ENCODE data around the gene ATP9A. TPM values are rescaled to one million over a fixed set of nuclear protein-coding genes. Genes with fewer than 3 reads are reported as not detected.
"Not testable (repeated sequence)": the region's sequence is repeated elsewhere in the genome, so short reads cannot be mapped to it uniquely, and the experiment has no call there.

ATP9A gene
- total RNA-seq, 2 experiments from 2014 or later, result 0.21 to 0.50 TPM

DNA sequence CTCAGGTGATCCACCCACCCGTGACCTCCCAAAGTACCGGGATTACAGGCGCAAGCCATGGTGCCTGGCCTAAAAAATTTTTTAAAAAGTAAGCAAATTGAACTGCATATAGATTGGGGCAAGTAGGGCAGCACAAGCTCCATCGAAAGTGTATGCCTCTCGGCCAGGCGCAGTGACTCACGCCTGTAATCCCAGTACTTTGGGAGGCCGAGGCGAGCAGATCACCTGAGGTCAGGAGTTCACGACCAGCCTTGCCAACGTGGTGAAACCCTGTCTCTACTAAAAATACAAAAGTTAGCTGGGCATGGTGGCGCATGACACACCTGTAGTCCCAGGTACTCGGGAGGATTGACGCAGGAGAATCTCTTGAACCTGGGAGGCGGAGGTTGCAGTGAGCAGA is 29.9 kb downstream of the ATP9A start:
- POLR2A ChIA-PET; H3K4me3 Mint-ChIP-seq; H3K27ac Mint-ChIP-seq; H3K36me3 Mint-ChIP-seq (ENCODE audit: low read depth); H3K9me3 Mint-ChIP-seq; DNase-seq; H3K4me1 Mint-ChIP-seq; H3K27me3 Mint-ChIP-seq: not testable (repeated sequence)
- CTCF ChIA-PET, result interaction anchor here (0.7 kb wide), 2 partner anchors 301 to 611 kb away, joined by 3 read pairs; no protein-coding TSS in a partner anchor

DNA sequence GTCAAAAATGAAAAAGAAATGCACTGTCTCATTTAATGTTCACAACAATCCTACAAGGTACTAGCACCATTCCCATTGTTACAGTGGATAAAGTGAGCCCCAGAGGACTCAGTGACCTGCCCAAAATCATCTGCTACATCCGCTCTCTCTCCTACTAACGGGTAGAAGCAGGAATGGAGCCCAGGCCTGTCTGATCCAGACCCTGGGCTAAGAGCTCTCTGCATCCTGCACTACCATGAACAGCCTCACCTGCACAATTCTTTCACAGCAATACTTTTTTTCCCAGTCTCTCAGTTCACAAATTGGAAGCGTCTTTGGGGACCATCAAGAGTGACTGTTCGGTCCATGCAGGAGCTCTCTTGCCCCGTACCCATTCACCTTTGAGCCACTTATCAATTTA is 31.2 kb downstream of the ATP9A start:
- Mint-ChIP-seq H3K4me3 (no peak overlapping the region), H3K36me3 (ENCODE audit: low read depth) (no peaks in the 10 kb centered on the region), H3K4me1 (no peaks in the 10 kb centered on the region), H3K27ac (no peak overlapping the region), H3K9me3 (no peaks in the 10 kb centered on the region), H3K27me3 (no peaks in the 10 kb centered on the region)
- POLR2A ChIA-PET, result no interaction called here
- CTCF ChIA-PET, result no interaction called here
- DNase-seq, result no peak

GRCh38 chr20:51735728-51736600 is 32.2 kb downstream of the ATP9A start:
- DNase-seq, result no peak
- Mint-ChIP-seq H3K27ac (no peak overlapping the region), H3K9me3 (no peaks in the 10 kb centered on the region), H3K36me3 (ENCODE audit: low read depth) (no peaks in the 10 kb centered on the region), H3K27me3 (no peaks in the 10 kb centered on the region), H3K4me1 (no peaks in the 10 kb centered on the region), H3K4me3 (no peak overlapping the region)
- ChIA-PET POLR2A (no interaction called here), CTCF (no interaction called here)

GRCh38 chr20:51734876-51735720 is 33.1 kb downstream of the ATP9A start:
- H3K27ac Mint-ChIP-seq, result no peak overlapping the region
- H3K4me3 Mint-ChIP-seq, result no peak overlapping the region
- no peaks in the 10 kb centered on the region for H3K9me3 Mint-ChIP-seq
- H3K36me3 Mint-ChIP-seq (ENCODE audit: low read depth), result no peaks in the 10 kb centered on the region
- POLR2A ChIA-PET, result no interaction called here
- no peaks in the 10 kb centered on the region for H3K4me1 Mint-ChIP-seq
- no peaks in the 10 kb centered on the region for H3K27me3 Mint-ChIP-seq
- no peak for DNase-seq
- CTCF ChIA-PET, result no interaction called here

DNA sequence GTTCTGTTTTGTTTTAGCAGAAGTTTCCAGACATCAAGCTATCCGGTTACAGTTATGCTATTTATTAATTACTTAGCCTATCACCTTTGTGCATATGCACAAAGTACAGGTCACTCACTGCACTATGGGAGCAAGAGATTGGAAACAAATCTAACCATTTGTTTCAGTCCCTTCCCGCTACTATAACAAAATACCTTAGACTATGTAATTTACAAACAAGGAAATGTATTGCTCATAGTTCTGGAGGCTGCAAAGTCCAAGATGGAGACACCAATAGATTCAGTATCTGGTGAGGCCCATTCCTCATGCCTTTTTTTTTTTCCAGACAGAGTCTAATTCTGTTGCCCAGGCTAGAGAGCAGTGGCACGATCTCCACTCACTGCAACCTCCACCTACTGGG is 35.1 kb downstream of the ATP9A start:
- Mint-ChIP-seq H3K27ac (no peak overlapping the region), H3K4me3 (no peak overlapping the region), H3K4me1 (no peaks in the 10 kb centered on the region), H3K27me3 (no peaks in the 10 kb centered on the region), H3K36me3 (ENCODE audit: low read depth) (no peaks in the 10 kb centered on the region), H3K9me3 (no peaks in the 10 kb centered on the region)
- ChIA-PET POLR2A (no interaction called here), CTCF (interaction anchor here (0.6 kb wide), 1 partner anchor 61 kb away, joined by 3 read pairs; no protein-coding TSS in a partner anchor)
- no peak for DNase-seq

- CTCF ChIA-PET, result interaction anchor here (0.6 to 1.4 kb wide), 3 partner anchors 24 to 1881 kb away, joined by 3 read pairs; partner anchors contain the start of gene ATP9A
- DNase-seq, result no peak
Observed at GRCh38 chr20:51732096-51732791, 35.9 kb downstream of the ATP9A start.

GRCh38 chr20:51731731-51732095 is 36.5 kb downstream of the ATP9A start:
- Mint-ChIP-seq H3K27me3 (no peaks in the 10 kb centered on the region), H3K9me3 (no peaks in the 10 kb centered on the region), H3K4me1 (no peaks in the 10 kb centered on the region), H3K27ac (no peak overlapping the region), H3K36me3 (ENCODE audit: low read depth) (no peaks in the 10 kb centered on the region), H3K4me3 (no peak overlapping the region)
- DNase-seq, result no peak
- POLR2A ChIA-PET, result no interaction called here
- CTCF ChIA-PET, result interaction anchor here (0.6 to 1.4 kb wide), 3 partner anchors 23 to 1881 kb away, joined by 3 read pairs; partner anchors contain the start of gene ATP9A

More at GRCh38 chr20:51732096-51732791, 35.9 kb downstream of the ATP9A start:
- H3K27ac Mint-ChIP-seq, result no peak overlapping the region
- no peaks in the 10 kb centered on the region for H3K9me3 Mint-ChIP-seq
- no peaks in the 10 kb centered on the region for H3K27me3 Mint-ChIP-seq
- no peak overlapping the region for H3K4me3 Mint-ChIP-seq
- no peaks in the 10 kb centered on the region for H3K36me3 Mint-ChIP-seq (ENCODE audit: low read depth)
- no peaks in the 10 kb centered on the region for H3K4me1 Mint-ChIP-seq
- POLR2A ChIA-PET, result no interaction called here

GRCh38 chr20:51729771-51730170 is 38.4 kb downstream of the ATP9A start:
- Mint-ChIP-seq H3K9me3 (no peaks in the 10 kb centered on the region), H3K4me3 (no peak overlapping the region), H3K27ac (no peak overlapping the region), H3K4me1 (no peaks in the 10 kb centered on the region), H3K36me3 (ENCODE audit: low read depth) (no peaks in the 10 kb centered on the region), H3K27me3 (no peaks in the 10 kb centered on the region)
- POLR2A ChIA-PET, result no interaction called here
- CTCF ChIA-PET, result no interaction called here
- DNase-seq, result no peak

DNA sequence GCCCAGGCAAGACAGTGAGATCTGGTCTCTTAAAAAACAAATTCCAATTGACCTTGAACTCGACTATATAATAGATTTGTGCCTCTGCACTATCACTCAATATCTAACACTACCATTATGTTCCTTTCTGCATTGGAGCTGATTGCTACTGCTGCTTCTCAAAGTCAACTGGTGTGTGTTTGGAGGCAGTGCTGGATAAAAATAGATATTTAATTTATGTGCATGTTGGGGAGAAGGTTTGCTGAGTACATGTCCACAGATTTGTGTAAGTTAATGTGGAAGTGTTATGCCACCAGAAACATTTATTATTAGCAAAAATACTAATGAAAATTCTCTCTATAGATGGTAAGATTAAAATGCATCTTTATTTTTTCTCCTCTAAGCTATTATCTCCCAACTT is 39.5 kb downstream of the ATP9A start:
- POLR2A ChIA-PET, result interaction anchor here (0.6 kb wide), 1 partner anchor 380 kb away, joined by 5 read pairs; no protein-coding TSS in a partner anchor
- CTCF ChIA-PET, result interaction anchor here (0.6 kb wide), 1 partner anchor 276 kb away, joined by 3 read pairs; no protein-coding TSS in a partner anchor
- Mint-ChIP-seq H3K9me3 (no peaks in the 10 kb centered on the region), H3K4me3 (no peak overlapping the region), H3K36me3 (ENCODE audit: low read depth) (no peaks in the 10 kb centered on the region), H3K27me3 (no peaks in the 10 kb centered on the region), H3K27ac (no peak overlapping the region), H3K4me1 (no peaks in the 10 kb centered on the region)
- no peak for DNase-seq

DNA sequence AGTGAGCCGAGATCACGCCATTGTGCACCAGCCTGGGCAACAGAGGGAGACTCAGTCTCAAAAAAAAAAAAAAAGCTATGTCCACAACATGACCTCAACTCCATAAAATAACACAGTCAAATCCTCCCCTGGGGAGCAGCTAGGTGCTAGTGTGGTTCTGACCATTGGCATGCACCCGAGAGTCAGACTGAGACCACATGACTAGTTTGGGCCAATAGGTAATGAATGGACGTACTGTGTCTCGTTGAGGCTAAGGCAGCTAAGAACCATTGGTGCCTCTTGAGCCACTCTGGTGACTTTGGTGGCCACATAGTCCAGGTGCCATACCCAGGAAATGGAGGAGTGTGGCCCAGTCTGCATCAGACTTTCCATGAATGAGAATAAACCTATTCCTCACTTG is 40.3 kb downstream of the ATP9A start:
- no peaks in the 10 kb centered on the region for H3K36me3 Mint-ChIP-seq (ENCODE audit: low read depth)
- no peaks in the 10 kb centered on the region for H3K4me1 Mint-ChIP-seq
- H3K4me3 Mint-ChIP-seq, result no peak overlapping the region
- no peak overlapping the region for H3K27ac Mint-ChIP-seq
- CTCF ChIA-PET, result no interaction called here
- POLR2A ChIA-PET, result no interaction called here
- peaks cover 3% of the 10 kb centered on the region for H3K27me3 Mint-ChIP-seq
- H3K9me3 Mint-ChIP-seq, result no peaks in the 10 kb centered on the region
- DNase-seq, result no peak

- CTCF ChIA-PET, result interaction anchor here (1.0 kb wide), 1 partner anchor 131 kb away, joined by 3 read pairs; no protein-coding TSS in a partner anchor
- H3K36me3 Mint-ChIP-seq (ENCODE audit: low read depth), result no peaks in the 10 kb centered on the region
- no peaks in the 10 kb centered on the region for H3K4me1 Mint-ChIP-seq
Observed at GRCh38 chr20:51725584-51726176, 42.5 kb downstream of the ATP9A start.

DNA sequence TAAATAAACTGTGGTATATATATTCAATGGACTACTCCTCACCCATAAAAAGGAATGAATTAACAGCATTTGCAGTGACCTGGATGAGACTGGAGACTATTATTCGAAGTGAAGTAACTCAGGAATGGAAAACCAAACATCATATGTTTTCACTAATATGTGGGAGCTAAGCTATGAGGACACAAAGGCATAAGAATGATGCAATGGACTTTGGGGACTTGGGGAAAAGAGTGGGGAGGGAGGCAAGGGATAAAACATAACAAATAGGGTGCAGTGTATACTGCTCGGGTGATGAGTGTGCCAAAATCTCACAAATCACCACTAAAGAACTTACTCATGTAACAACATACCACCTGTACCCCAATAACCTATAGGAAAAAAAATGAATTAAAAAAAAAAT is 45.2 kb downstream of the ATP9A start:
- POLR2A ChIA-PET; H3K9me3 Mint-ChIP-seq; H3K4me1 Mint-ChIP-seq; H3K36me3 Mint-ChIP-seq (ENCODE audit: low read depth); H3K4me3 Mint-ChIP-seq; H3K27ac Mint-ChIP-seq; DNase-seq: not testable (repeated sequence)
- CTCF ChIA-PET, result interaction anchor here (0.9 kb wide), 1 partner anchor 77 kb away, joined by 3 read pairs; no protein-coding TSS in a partner anchor
- peaks cover 11% of the 10 kb centered on the region for H3K27me3 Mint-ChIP-seq

More at GRCh38 chr20:51725584-51726176, 42.5 kb downstream of the ATP9A start:
- Mint-ChIP-seq H3K27ac (no peak overlapping the region), H3K27me3 (peaks cover 11% of the 10 kb centered on the region), H3K4me3 (no peak overlapping the region), H3K9me3 (no peaks in the 10 kb centered on the region)
- no peak for DNase-seq
- POLR2A ChIA-PET, result no interaction called here
